ENCODE measurements around the gene TMEM253. TPM values are rescaled to one million over a fixed set of nuclear protein-coding genes. Genes with fewer than 3 reads are reported as not detected.
A peak's percentile ranks its signal among the peaks of the same experiment; 100 is the strongest.

The TMEM253 gene
- total RNA-seq, 2 experiments from 2014 or later: not detected

GRCh38 chr14:21087294-21088091, 13.4 kb upstream of the TMEM253 start:
- POLR2A ChIA-PET: interaction anchor here (0.6 to 0.8 kb wide), 2 partner anchors 17 to 415 kb away, joined by 3 read pairs; no protein-coding TSS in a partner anchor
- Mint-ChIP-seq H3K36me3 (ENCODE audit: low read depth) (no peaks in the 10 kb centered on the region), H3K27ac (peak overlapping the region; percentile 57), H3K9me3 (no peaks in the 10 kb centered on the region), H3K4me1 (peaks cover 23% of the 10 kb centered on the region), H3K27me3 (no peaks in the 10 kb centered on the region), H3K4me3 (no peak overlapping the region)
- CTCF ChIA-PET: interaction anchor here (0.6 to 5.5 kb wide), 8 partner anchors 8 to 454 kb away, joined by 3 to 52 read pairs (median 3); partner anchors contain the start of gene TMEM253
- DNase-seq: peak; percentile 87

GRCh38 chr14:21088687-21089086, 12.2 kb upstream of the TMEM253 start:
- H3K27me3 Mint-ChIP-seq: no peaks in the 10 kb centered on the region
- no peaks in the 10 kb centered on the region for H3K9me3 Mint-ChIP-seq
- H3K36me3 Mint-ChIP-seq (ENCODE audit: low read depth): no peaks in the 10 kb centered on the region
- ChIA-PET CTCF (interaction anchor here (0.6 to 5.5 kb wide), 8 partner anchors 9 to 74 kb away, joined by 3 to 52 read pairs (median 5); partner anchors contain the start of genes ARHGEF40 and TMEM253), POLR2A (no interaction called here)
- no peak overlapping the region for H3K4me3 Mint-ChIP-seq
- DNase-seq: no peak
- H3K27ac Mint-ChIP-seq: no peak overlapping the region
- H3K4me1 Mint-ChIP-seq: peaks cover 27% of the 10 kb centered on the region

- ChIA-PET CTCF (interaction anchor here (1.3 to 5.5 kb wide), 5 partner anchors 13 to 74 kb away, joined by 3 to 52 read pairs (median 6); partner anchors contain the start of genes ARHGEF40 and TMEM253), POLR2A (no interaction called here)
- DNase-seq: no peak
- Mint-ChIP-seq H3K4me1 (peaks cover 29% of the 10 kb centered on the region), H3K27me3 (no peaks in the 10 kb centered on the region), H3K27ac (peak overlapping the region; percentile 46), H3K9me3 (no peaks in the 10 kb centered on the region), H3K4me3 (no peak overlapping the region), H3K36me3 (ENCODE audit: low read depth) (no peaks in the 10 kb centered on the region)
Observed at GRCh38 chr14:21089271-21089670, 11.6 kb upstream of the TMEM253 start.

- no peak overlapping the region for H3K27ac Mint-ChIP-seq
- H3K9me3 Mint-ChIP-seq: no peaks in the 10 kb centered on the region
- ChIA-PET POLR2A (no interaction called here), CTCF (interaction anchor here (1.3 to 5.5 kb wide), 5 partner anchors 13 to 75 kb away, joined by 3 to 52 read pairs (median 6); partner anchors contain the start of genes ARHGEF40 and TMEM253)
- no peaks in the 10 kb centered on the region for H3K36me3 Mint-ChIP-seq (ENCODE audit: low read depth)
- peaks cover 29% of the 10 kb centered on the region for H3K4me1 Mint-ChIP-seq
- no peaks in the 10 kb centered on the region for H3K27me3 Mint-ChIP-seq
- no peak for DNase-seq
- H3K4me3 Mint-ChIP-seq: no peak overlapping the region
Observed at GRCh38 chr14:21089877-21090193, 11.0 kb upstream of the TMEM253 start.

- Mint-ChIP-seq H3K4me1 (peaks cover 29% of the 10 kb centered on the region), H3K36me3 (ENCODE audit: low read depth) (no peaks in the 10 kb centered on the region), H3K9me3 (no peaks in the 10 kb centered on the region), H3K27me3 (no peaks in the 10 kb centered on the region), H3K4me3 (no peak overlapping the region), H3K27ac (no peak overlapping the region)
- no peak for DNase-seq
- POLR2A ChIA-PET: no interaction called here
- CTCF ChIA-PET: interaction anchor here (2.0 to 5.5 kb wide), 4 partner anchors 12 to 76 kb away, joined by 5 to 52 read pairs (median 6); partner anchors contain the start of genes ARHGEF40 and TMEM253
Observed at GRCh38 chr14:21090194-21090939, 10.5 kb upstream of the TMEM253 start.

- no peaks in the 10 kb centered on the region for H3K36me3 Mint-ChIP-seq (ENCODE audit: low read depth)
- no peak overlapping the region for H3K27ac Mint-ChIP-seq
- no peaks in the 10 kb centered on the region for H3K27me3 Mint-ChIP-seq
- no peak for DNase-seq
- peaks cover 29% of the 10 kb centered on the region for H3K4me1 Mint-ChIP-seq
- no peaks in the 10 kb centered on the region for H3K9me3 Mint-ChIP-seq
- CTCF ChIA-PET: interaction anchor here (1.7 to 5.5 kb wide), 14 partner anchors 11 to 92 kb away, joined by 5 to 121 read pairs (median 12); partner anchors contain the start of genes ARHGEF40, SLC39A2 and TMEM253
- H3K4me3 Mint-ChIP-seq: no peak overlapping the region
- POLR2A ChIA-PET: no interaction called here
Observed at GRCh38 chr14:21090940-21091663, 9.8 kb upstream of the TMEM253 start.

- Mint-ChIP-seq H3K27me3 (peaks cover under 1% of the 10 kb centered on the region), H3K27ac (no peak overlapping the region), H3K4me3 (no peak overlapping the region), H3K9me3 (no peaks in the 10 kb centered on the region), H3K4me1 (peaks cover 24% of the 10 kb centered on the region), H3K36me3 (ENCODE audit: low read depth) (no peaks in the 10 kb centered on the region)
- no peak for DNase-seq
- CTCF ChIA-PET: interaction anchor here (0.6 to 5.1 kb wide), 37 partner anchors 8 to 228 kb away, joined by 3 to 121 read pairs (median 6); partner anchors contain the start of genes ARHGEF40, NDRG2, SLC39A2 and TMEM253
- POLR2A ChIA-PET: interaction anchor here (1.1 kb wide), 1 partner anchor 12 kb away, joined by 5 read pairs; no protein-coding TSS in a partner anchor
Observed at GRCh38 chr14:21091821-21092272, 9.0 kb upstream of the TMEM253 start.

GRCh38 chr14:21092273-21093011, 8.4 kb upstream of the TMEM253 start:
- ChIA-PET CTCF (interaction anchor here (0.6 to 5.1 kb wide), 44 partner anchors 9 to 1696 kb away, joined by 3 to 121 read pairs (median 4); partner anchors contain the start of genes ARHGEF40, NDRG2, SLC39A2 and TMEM253), POLR2A (interaction anchor here (1.1 kb wide), 1 partner anchor 12 kb away, joined by 5 read pairs; no protein-coding TSS in a partner anchor)
- peak; percentile 91 for DNase-seq
- Mint-ChIP-seq H3K4me1 (peaks cover 24% of the 10 kb centered on the region), H3K9me3 (no peaks in the 10 kb centered on the region), H3K36me3 (ENCODE audit: low read depth) (no peaks in the 10 kb centered on the region), H3K27ac (no peak overlapping the region), H3K27me3 (peaks cover 6% of the 10 kb centered on the region), H3K4me3 (no peak overlapping the region)

GRCh38 chr14:21093018-21093417, 7.8 kb upstream of the TMEM253 start:
- Mint-ChIP-seq H3K36me3 (ENCODE audit: low read depth) (no peaks in the 10 kb centered on the region), H3K27me3 (peaks cover 7% of the 10 kb centered on the region), H3K4me1 (peaks cover 19% of the 10 kb centered on the region), H3K9me3 (no peaks in the 10 kb centered on the region), H3K27ac (no peak overlapping the region), H3K4me3 (no peak overlapping the region)
- CTCF ChIA-PET: interaction anchor here (0.6 to 5.1 kb wide), 39 partner anchors 9 to 1695 kb away, joined by 3 to 121 read pairs (median 5); partner anchors contain the start of genes ARHGEF40, NDRG2, SLC39A2 and TMEM253
- POLR2A ChIA-PET: no interaction called here
- no peak for DNase-seq

GRCh38 chr14:21093769-21094681, 6.8 kb upstream of the TMEM253 start:
- CTCF ChIA-PET: interaction anchor here (0.7 to 5.1 kb wide), 15 partner anchors 10 to 124 kb away, joined by 3 to 121 read pairs (median 11); partner anchors contain the start of genes SLC39A2 and TMEM253
- Mint-ChIP-seq H3K27me3 (peaks cover 12% of the 10 kb centered on the region), H3K4me1 (peaks cover 19% of the 10 kb centered on the region), H3K9me3 (no peaks in the 10 kb centered on the region), H3K27ac (no peak overlapping the region), H3K36me3 (ENCODE audit: low read depth) (no peaks in the 10 kb centered on the region), H3K4me3 (no peak overlapping the region)
- DNase-seq: no peak
- POLR2A ChIA-PET: no interaction called here
